Uterus (tissue), 4 donors: ENCODE results near the gene PLPP1. TPM values are rescaled to one million over a fixed set of nuclear protein-coding genes. Genes with fewer than 3 reads are reported as not detected.

Source experiments
- DNase-seq, 2 donors: peaks; one replicate each; pipeline ENCODE4 v3.0.0-alpha.2; 2019 to 2020
- H3K27ac ChIP-seq, 2 donors: fragments of 200-600 bp; sonication (generic); 1 replicate in 1 of 2; 2 replicates in 1 of 2; pipeline ENCODE4 v1.5.1; 2016 to 2018
- H3K27me3 ChIP-seq, 2 donors: fragments of 200-600 bp; sonication (generic); one replicate each; pipeline ENCODE4 v1.5.1; 2018 to 2019; ENCODE audit warnings: control low read depth in 1 of 2
- H3K36me3 ChIP-seq, 2 donors: fragments of 200-600 bp; sonication (generic); one replicate each; pipeline ENCODE4 v1.5.1; 2019; ENCODE audit warnings: control low read depth in 1 of 2
- H3K4me1 ChIP-seq, 2 donors: fragments of 200-600 bp; sonication (generic); one replicate each; pipeline ENCODE4 v1.5.1; 2018 to 2019; ENCODE audit warnings: control low read depth in 1 of 2
- H3K4me3 ChIP-seq, 2 donors: fragments of 200-600 bp; sonication (generic); 1 replicate in 1 of 2; 2 replicates in 1 of 2; pipeline ENCODE4 v1.5.1; 2018 to 2019; ENCODE audit warnings: mild to moderate bottlenecking in 1 of 2
- H3K9me3 ChIP-seq, 2 donors: fragments of 200-600 bp; sonication (generic); one replicate each; pipeline ENCODE4 v1.5.1; 2019; ENCODE audit warnings: control low read depth in 1 of 2
- CTCF ChIP-seq, 4 experiments: fragments of 200-600 bp in 2 of 4; fragments of 450-650 bp in 2 of 4; sonication (generic) in 2 of 4; IDR thresholded peaks; one replicate each; pipeline ENCODE4 v1.5.1; 2016 to 2019; ENCODE audit warnings: antibody characterized with exemption in 4 of 4, mild to moderate bottlenecking in 2 of 4, moderate library complexity in 1 of 4
- POLR2A ChIP-seq, 2 donors: fragments of 450-650 bp; IDR thresholded peaks; one replicate each; pipeline ENCODE4 v1.6.1; 2016; ENCODE audit warnings: antibody characterized with exemption in 2 of 2, mild to moderate bottlenecking in 1 of 2, moderate library complexity in 1 of 2
- intact Hi-C: fragments of 100-400 bp; cut with DNase I; formaldehyde crosslinking; loops from one replicate; pipeline ENCODE4 v1.15.1; 2023; ENCODE audit warnings: low total_unique reads
- total RNA-seq, 4 donors: library from RNA; depleted of rRNA in 3 of 4; stranded (reverse); fragments of >200 nt in 3 of 4; gene quantifications; one replicate each; pipeline versions ENCODE4 v1.1.0 to v1.2.4, GENCODE V29; 2014 to 2023
- donor health status: DM: yes; HTN: yes; CAD: no.

The PLPP1 gene
- total RNA-seq, 4 donors from 2014 or later, result 83.4 to 297 (median 175) TPM

GRCh38 chr5:55453211-55453610, 81.6 kb downstream of the PLPP1 start:
- Histone ChIP-seq H3K4me3 (no peak overlapping the region), H3K27ac (no peak overlapping the region), H3K36me3 (no peaks in the 10 kb centered on the region), H3K27me3 (no peaks in the 10 kb centered on the region), H3K4me1 (peaks cover 0 to 4% of the 10 kb centered on the region in 2 donors), H3K9me3 (no peaks in the 10 kb centered on the region)
- TF ChIP-seq CTCF (IDR thresholded peaks at IDR 0.05) (no peak), POLR2A (IDR thresholded peaks at IDR 0.05) (no peak)
- no peak for DNase-seq
- intact Hi-C loops, result no loop called here

- TF ChIP-seq POLR2A (IDR thresholded peaks at IDR 0.05), result no peak
- TF ChIP-seq CTCF (IDR thresholded peaks at IDR 0.05), result no peak
- Histone ChIP-seq H3K27ac (no peak overlapping the region), H3K4me3 (no peak overlapping the region), H3K27me3 (no peaks in the 10 kb centered on the region), H3K4me1 (peaks cover 0 to 4% of the 10 kb centered on the region in 2 donors), H3K36me3 (no peaks in the 10 kb centered on the region), H3K9me3 (no peaks in the 10 kb centered on the region)
- intact Hi-C loops, result no loop called here
- no peak for DNase-seq
Observed at GRCh38 chr5:55451976-55452375, 82.8 kb downstream of the PLPP1 start.

GRCh38 chr5:55450050-55450765, 84.6 kb downstream of the PLPP1 start:
- TF ChIP-seq POLR2A (IDR thresholded peaks at IDR 0.05), result no peak
- no peak for TF ChIP-seq CTCF (IDR thresholded peaks at IDR 0.05)
- peak overlapping the region in 1 of 2 donors; percentile 64 for H3K27ac ChIP-seq
- no peaks in the 10 kb centered on the region for H3K9me3 ChIP-seq
- intact Hi-C loops, result no loop called here
- no peak overlapping the region for H3K4me3 ChIP-seq
- no peak for DNase-seq
- no peaks in the 10 kb centered on the region for H3K27me3 ChIP-seq
- H3K4me1 ChIP-seq, result no peaks in the 10 kb centered on the region
- no peaks in the 10 kb centered on the region for H3K36me3 ChIP-seq

- Histone ChIP-seq H3K4me3 (no peak overlapping the region), H3K9me3 (no peaks in the 10 kb centered on the region), H3K36me3 (no peaks in the 10 kb centered on the region), H3K4me1 (peaks cover 0 to 4% of the 10 kb centered on the region in 2 donors), H3K27ac (peak overlapping the region; percentile 45 to 68), H3K27me3 (no peaks in the 10 kb centered on the region)
- TF ChIP-seq POLR2A (IDR thresholded peaks at IDR 0.05), result no peak
- no peak for TF ChIP-seq CTCF (IDR thresholded peaks at IDR 0.05)
- intact Hi-C loops, result no loop called here
- no peak for DNase-seq
Observed at GRCh38 chr5:55446640-55447351, 88.0 kb downstream of the PLPP1 start.

- peaks cover 5 to 14% of the 10 kb centered on the region in 2 donors for H3K4me1 ChIP-seq
- no peaks in the 10 kb centered on the region for H3K9me3 ChIP-seq
- H3K4me3 ChIP-seq, result no peak overlapping the region
- H3K27me3 ChIP-seq, result no peaks in the 10 kb centered on the region
- no peaks in the 10 kb centered on the region for H3K36me3 ChIP-seq
- H3K27ac ChIP-seq, result peak overlapping the region in 1 of 2 donors; percentile 68
- intact Hi-C loops, result no loop called here
- no peak for DNase-seq
- TF ChIP-seq POLR2A (IDR thresholded peaks at IDR 0.05) (no peak), CTCF (IDR thresholded peaks at IDR 0.05) (no peak)
Observed at GRCh38 chr5:55445791-55446190, 89.0 kb downstream of the PLPP1 start.
